HUES48 (cell line): Measurements from ENCODE around the gene R3HDM2.

Experiments used
- H3K27ac ChIP-seq: one replicate; pipeline ENCODE4 v1.7.0; 2013; ENCODE audit warnings: low read depth, low read length, inconsistent platforms
- H3K27me3 ChIP-seq: 2 replicates; pipeline ENCODE4 v1.6.1; 2013; ENCODE audit warnings: mild to moderate bottlenecking, low read length; ENCODE audit not compliant: control insufficient read depth, insufficient read depth
- H3K36me3 ChIP-seq: 2 replicates; pipeline ENCODE4 v1.6.1; 2013; ENCODE audit warnings: low read length; ENCODE audit not compliant: control insufficient read depth, insufficient read depth
- H3K4me1 ChIP-seq: 2 replicates; pipeline ENCODE4 v1.6.1; 2013; ENCODE audit warnings: mild to moderate bottlenecking, low read length; ENCODE audit not compliant: control insufficient read depth, insufficient read depth
- H3K4me3 ChIP-seq: 2 replicates; pipeline ENCODE4 v1.5.1; 2013; ENCODE audit warnings: mild to moderate bottlenecking, low read depth, low read length
- H3K9ac ChIP-seq: 2 replicates; pipeline ENCODE4 v1.6.1; 2013; ENCODE audit warnings: mild to moderate bottlenecking, low read depth, low read length, moderate library complexity
- H3K9me3 ChIP-seq: 2 replicates; pipeline ENCODE4 v1.6.1; 2013; ENCODE audit warnings: low read length; ENCODE audit not compliant: control insufficient read depth, insufficient read depth

Gene R3HDM2

DNA sequence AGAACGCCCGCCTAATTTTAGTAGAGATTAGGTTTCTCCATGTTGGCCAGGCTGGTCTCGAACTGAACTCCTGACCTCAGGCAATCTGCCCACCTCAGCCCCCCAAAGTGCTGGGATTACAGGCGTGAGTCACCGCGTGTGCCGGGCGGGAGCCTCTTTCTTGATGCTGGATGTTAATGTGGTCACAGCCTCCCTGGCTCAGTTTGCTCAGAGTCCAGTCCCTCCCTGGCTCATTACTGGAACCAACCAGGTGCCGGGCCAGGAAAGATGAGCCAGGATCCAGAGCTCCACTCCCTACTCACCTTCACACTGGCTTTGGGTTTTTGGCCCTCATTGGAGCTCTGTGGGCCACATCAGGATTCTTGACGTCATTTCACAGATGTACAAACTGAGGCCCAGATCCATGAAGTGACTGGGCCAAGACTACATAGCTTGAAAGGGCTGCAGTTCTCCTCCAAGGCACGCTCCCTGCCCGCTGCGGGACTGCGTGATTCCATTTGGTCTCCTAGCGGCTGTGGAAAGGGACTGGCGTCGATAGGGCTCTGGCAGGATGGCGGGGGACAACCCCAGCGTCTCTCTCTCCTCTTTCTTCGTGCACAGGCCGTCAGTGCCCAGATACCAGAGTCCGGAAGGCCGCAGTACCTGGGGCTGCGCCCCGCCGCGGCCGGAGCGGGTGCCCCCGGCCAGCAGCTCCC is 206.4 kb downstream of the R3HDM2 start:
- no peak overlapping the region; the same call in 1 of the 2 replicates for H3K4me3 ChIP-seq
- H3K9ac ChIP-seq = no peak overlapping the region
- H3K27ac ChIP-seq = no peak overlapping the region
- H3K36me3 ChIP-seq = no peaks in the 10 kb centered on the region
- peaks cover 35% of the 10 kb centered on the region for H3K4me1 ChIP-seq
- H3K9me3 ChIP-seq = no peaks in the 10 kb centered on the region
- peaks cover 98% of the 10 kb centered on the region for H3K27me3 ChIP-seq

DNA sequence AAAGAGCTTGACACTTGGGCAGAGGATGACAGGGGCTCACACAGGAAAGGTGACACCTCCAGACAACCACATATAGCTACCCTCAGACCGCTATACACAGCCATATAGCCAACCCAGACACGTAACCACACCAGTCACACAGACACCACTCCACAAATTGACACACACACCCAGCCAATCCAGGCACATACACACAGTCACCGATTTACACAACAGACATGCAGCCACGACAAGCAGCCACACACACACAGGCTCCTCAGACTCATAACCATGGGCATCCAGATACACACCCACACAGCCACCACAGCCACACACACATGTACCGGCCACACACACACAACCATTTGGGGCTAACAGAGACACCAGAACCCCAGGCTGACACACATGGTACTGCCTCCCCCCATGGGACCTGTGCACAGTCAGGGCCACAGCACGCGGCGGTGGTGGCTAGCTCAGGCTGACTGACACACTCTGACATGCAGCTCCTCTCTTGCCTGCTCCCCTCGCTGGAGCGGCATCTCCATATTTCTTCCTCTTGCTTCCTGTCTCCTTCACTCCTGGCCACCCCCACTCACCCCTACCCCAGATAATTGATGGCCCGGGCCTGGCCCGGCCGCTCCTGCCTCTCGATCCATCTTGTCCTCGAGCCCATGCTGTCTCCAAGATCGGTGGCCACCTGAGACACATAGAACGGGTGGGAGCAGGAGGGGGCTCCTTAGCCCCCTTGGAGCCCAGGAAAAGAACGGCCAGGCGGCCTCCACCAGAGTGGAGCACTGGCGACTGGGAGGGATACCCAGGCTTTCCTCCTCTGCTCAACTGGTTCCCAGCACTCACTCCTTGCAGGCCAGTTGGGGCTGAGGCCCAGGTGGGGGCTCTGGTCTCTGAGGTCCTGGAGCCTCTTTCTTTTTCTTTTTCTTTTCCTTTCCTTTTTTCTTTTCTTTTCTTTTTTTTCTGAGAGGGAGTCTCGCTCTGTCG is 207.4 kb downstream of the R3HDM2 start:
- Histone ChIP-seq H3K27me3 (peaks cover 99% of the 10 kb centered on the region), H3K9ac (no peak overlapping the region), H3K4me3 (no peak overlapping the region), H3K4me1 (peaks cover 32% of the 10 kb centered on the region), H3K9me3 (no peaks in the 10 kb centered on the region), H3K27ac (no peak overlapping the region), H3K36me3 (no peaks in the 10 kb centered on the region)

GRCh38 chr12:57222286-57223190 is 208.3 kb downstream of the R3HDM2 start:
- Histone ChIP-seq H3K4me1 (peaks cover 32% of the 10 kb centered on the region), H3K9me3 (no peaks in the 10 kb centered on the region), H3K9ac (no peak overlapping the region), H3K27ac (no peak overlapping the region), H3K36me3 (no peaks in the 10 kb centered on the region), H3K4me3 (no peak overlapping the region), H3K27me3 (peaks cover 99% of the 10 kb centered on the region)

GRCh38 chr12:57221169-57221917 is 209.5 kb downstream of the R3HDM2 start:
- Histone ChIP-seq H3K27ac (no peak overlapping the region), H3K4me1 (peaks cover 29% of the 10 kb centered on the region), H3K4me3 (no peak overlapping the region), H3K9ac (no peak overlapping the region), H3K36me3 (no peaks in the 10 kb centered on the region), H3K9me3 (no peaks in the 10 kb centered on the region), H3K27me3 (peaks cover 98% of the 10 kb centered on the region)

DNA sequence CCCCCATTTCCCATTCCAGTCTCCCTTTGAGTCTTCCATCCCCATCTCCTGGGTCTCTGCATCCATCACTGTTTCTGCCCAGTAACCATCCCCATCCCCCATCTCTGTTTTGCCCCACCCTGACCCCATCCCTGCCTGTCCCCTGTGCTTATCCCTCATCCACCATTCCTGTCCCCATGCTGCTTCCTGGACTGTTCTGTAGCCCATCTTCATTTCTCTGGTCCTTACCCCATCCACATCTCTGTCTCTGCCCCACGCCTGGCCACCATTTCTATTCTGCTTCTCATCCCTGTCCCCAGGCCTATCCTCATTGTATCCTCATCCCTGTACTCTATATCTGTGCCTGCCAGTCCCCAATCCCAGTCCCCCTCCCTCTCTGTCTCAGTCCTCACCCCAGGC is 210.1 kb downstream of the R3HDM2 start:
- H3K4me3 ChIP-seq = no peak overlapping the region
- H3K9me3 ChIP-seq = no peaks in the 10 kb centered on the region
- peaks cover 28% of the 10 kb centered on the region for H3K4me1 ChIP-seq
- H3K9ac ChIP-seq = no peak overlapping the region
- peaks cover 98% of the 10 kb centered on the region for H3K27me3 ChIP-seq
- H3K27ac ChIP-seq = no peak overlapping the region
- H3K36me3 ChIP-seq = no peaks in the 10 kb centered on the region

- Histone ChIP-seq H3K9ac (no peak overlapping the region), H3K9me3 (no peaks in the 10 kb centered on the region), H3K4me1 (peaks cover 33% of the 10 kb centered on the region), H3K4me3 (0 out of 2 replicates have a peak overlapping the region, but pooled peaks have one; percentile 17), H3K27me3 (peaks cover 98% of the 10 kb centered on the region), H3K36me3 (no peaks in the 10 kb centered on the region), H3K27ac (no peak overlapping the region)
Observed at GRCh38 chr12:57219993-57220754, 210.7 kb downstream of the R3HDM2 start.

DNA sequence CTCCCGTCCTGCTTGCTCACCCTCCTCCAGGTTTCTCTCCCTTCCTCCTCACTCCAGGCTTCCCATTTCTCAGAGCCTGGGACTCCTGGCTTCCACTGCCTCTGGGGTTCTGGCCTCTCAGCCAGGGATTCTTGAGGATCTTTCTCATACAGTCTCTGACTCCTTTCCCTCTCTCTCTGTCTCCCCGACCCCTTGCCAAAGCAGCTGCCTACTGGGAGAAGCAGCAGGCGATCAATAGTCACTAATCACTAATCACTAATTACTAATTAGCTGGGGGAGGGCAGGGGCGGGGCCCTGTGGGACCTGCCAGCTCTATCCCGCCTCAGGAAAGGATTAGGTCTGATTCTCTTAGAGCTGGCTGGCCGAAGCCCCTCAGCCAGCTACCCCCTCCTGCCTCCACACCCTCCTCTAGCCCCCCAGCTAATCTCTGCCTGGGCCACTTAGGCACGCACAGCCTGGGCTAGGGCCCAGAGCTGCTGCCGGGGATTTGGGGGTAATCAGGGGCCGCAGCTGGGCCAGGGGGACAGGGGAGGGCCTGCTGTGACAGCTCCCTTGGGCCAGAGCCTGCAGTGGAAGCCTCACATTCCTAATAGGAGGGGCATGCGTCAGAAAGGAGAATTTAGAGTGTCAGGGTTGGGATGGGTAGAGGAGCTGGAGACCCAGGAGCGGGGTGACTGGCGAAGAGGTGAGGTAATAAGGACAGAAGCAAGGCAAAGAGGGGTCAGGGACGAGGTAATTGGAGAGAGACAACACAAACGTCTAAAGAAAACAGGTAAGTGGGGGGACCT is 211.4 kb downstream of the R3HDM2 start:
- H3K27me3 ChIP-seq = peaks cover 98% of the 10 kb centered on the region
- 0 out of 2 replicates have a peak overlapping the region, but pooled peaks have one; percentile 17 for H3K4me3 ChIP-seq
- H3K27ac ChIP-seq = no peak overlapping the region
- H3K9ac ChIP-seq = no peak overlapping the region
- peaks cover 33% of the 10 kb centered on the region for H3K4me1 ChIP-seq
- H3K36me3 ChIP-seq = no peaks in the 10 kb centered on the region
- no peaks in the 10 kb centered on the region for H3K9me3 ChIP-seq

GRCh38 chr12:57218030-57218853 is 212.6 kb downstream of the R3HDM2 start:
- Histone ChIP-seq H3K4me1 (peaks cover 42% of the 10 kb centered on the region), H3K9me3 (no peaks in the 10 kb centered on the region), H3K9ac (no peak overlapping the region), H3K4me3 (no peak overlapping the region), H3K27ac (no peak overlapping the region), H3K27me3 (peaks cover 97% of the 10 kb centered on the region), H3K36me3 (no peaks in the 10 kb centered on the region)
